Kidney epithelial cell (primary cell): ENCODE results near the gene TMEM119. TPM values are rescaled to one million over a fixed set of nuclear protein-coding genes. Genes with fewer than 3 reads are reported as not detected.
"Not testable (repeated sequence)": the region's sequence is repeated elsewhere in the genome, so short reads cannot be mapped to it uniquely, and the experiment has no call there.

ENCODE experiments used
- DNase-seq: peaks from one replicate; pipeline ENCODE4 v3.0.0-alpha.2; 2010; ENCODE audit warnings: low read depth
- H3K27me3 ChIP-seq: 2 replicates; pipeline ENCODE4 v1.6.0; 2011; ENCODE audit warnings: low read length; ENCODE audit not compliant: control insufficient read depth, insufficient read depth
- H3K36me3 ChIP-seq: 2 replicates; pipeline ENCODE4 v1.5.1; 2011; ENCODE audit warnings: low read length; ENCODE audit not compliant: control insufficient read depth, insufficient read depth
- H3K4me3 ChIP-seq: 2 replicates; pipeline ENCODE4 v1.5.1; 2011; ENCODE audit warnings: low read depth, mild to moderate bottlenecking, control low read depth, low read length
- CTCF ChIP-seq: IDR thresholded peaks from 2 replicates; pipeline ENCODE4 v1.5.1; 2011; ENCODE audit warnings: mild to moderate bottlenecking, moderate library complexity, low read length, control low read depth, inconsistent platforms; ENCODE audit not compliant: insufficient read depth, poor library complexity, severe bottlenecking
- total RNA-seq: library from RNA; depleted of rRNA; stranded (reverse); fragments of >200 nt; gene quantifications from 2 replicates; pipeline ENCODE4 v1.2.3, GENCODE V29; 2015

The TMEM119 gene
- total RNA-seq, 1 donor from 2014 or later, result not detected

DNA sequence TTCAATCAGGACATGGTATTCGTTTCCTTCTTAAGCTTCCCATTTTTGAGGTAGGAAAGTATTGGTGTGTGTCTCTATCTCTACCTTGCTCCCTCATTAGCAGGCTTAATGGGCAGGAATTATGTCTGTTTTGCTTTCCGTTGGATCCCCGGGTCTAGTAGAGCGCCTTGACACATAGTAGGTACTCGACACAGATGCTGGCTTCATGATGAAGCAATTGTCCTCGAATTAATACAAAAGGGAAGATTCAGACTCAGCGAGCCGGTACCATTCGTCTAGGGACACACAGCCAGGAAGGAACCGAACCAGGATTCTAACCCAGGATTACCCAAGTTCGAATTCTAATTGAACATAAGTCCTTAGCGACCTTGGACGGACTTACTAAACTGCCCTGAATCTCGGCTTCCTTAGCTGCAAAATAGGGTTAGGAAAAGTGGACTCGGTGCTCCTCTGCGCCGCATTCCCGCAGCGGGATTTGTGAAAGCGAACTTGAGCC, 36.0 kb downstream of the TMEM119 start:
- no peak for TF ChIP-seq CTCF
- DNase-seq, result no peak

DNA sequence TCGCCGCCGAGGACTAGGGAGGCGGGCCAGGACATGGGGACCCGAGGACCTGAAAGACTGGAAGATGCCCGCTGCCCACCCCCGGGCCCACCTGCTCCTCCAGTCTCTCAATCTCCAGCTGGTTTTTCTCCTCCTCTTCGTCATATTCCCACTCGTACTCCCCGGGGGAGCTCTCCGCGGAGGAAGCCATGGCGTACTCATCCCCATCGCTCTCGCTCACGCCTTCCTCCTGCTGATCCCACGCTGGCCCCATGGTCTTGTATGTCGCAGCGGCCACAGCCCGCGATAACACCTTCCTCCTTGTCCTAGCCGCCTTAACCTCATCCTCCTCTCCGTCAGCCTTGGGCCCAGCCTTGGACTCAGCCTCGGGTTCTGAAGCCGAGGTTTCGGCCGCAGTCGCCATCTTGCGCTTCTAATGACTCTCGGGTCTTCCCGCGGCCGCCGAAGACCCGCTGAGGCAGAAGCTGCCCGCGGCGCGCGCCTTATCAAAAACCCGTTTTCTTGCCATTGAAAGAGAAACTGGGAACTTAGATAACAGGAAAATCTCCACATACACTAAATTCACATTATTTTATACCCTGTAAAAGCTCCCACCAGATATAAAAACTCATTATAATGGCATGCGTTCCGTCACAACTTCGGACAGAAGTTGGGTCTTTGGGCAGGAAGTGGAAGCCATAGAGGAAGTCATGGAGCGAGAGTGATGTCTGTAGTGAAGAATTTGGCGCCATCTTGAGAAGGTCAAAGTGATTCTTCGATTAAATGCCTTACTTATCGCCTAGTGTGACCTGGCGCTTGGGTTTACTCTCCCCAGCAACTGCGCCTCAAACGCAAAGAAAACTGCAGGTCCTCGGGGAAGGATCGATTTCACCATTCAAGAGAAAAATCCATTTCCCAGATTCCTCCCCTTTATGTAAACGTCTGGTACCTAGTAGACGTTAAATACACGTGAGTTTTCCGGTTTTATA, 36.8 kb downstream of the TMEM119 start, which contains the start of gene SART3:
SART3 (minus strand) TSS at position 422 of the 968 bp plus-strand sequence; CDS start at position 403, 19 bp downstream.
- TF ChIP-seq CTCF, result no peak
- peaks cover 2% of the 10 kb centered on the region for H3K36me3 ChIP-seq

More for the DNA sequence above, 36.0 kb downstream of the TMEM119 start:
- H3K4me3 ChIP-seq, result peak overlapping the region; percentile 60
- H3K27me3 ChIP-seq, result no peaks in the 10 kb centered on the region
- H3K36me3 ChIP-seq, result peaks cover 2% of the 10 kb centered on the region

GRCh38 chr12:108560321-108560721, 37.6 kb downstream of the TMEM119 start:
- no peak for DNase-seq
- Histone ChIP-seq H3K36me3 (peaks cover 2% of the 10 kb centered on the region), H3K27me3 (no peaks in the 10 kb centered on the region), H3K4me3 (peak overlapping the region; percentile 60)
- TF ChIP-seq CTCF, result no peak

More for the DNA sequence above, 36.8 kb downstream of the TMEM119 start, which contains the start of gene SART3:
- peak; percentile 73 for DNase-seq
- no peaks in the 10 kb centered on the region for H3K27me3 ChIP-seq
- peak within 1 kb of the TSS; percentile 60 for H3K4me3 ChIP-seq

DNA sequence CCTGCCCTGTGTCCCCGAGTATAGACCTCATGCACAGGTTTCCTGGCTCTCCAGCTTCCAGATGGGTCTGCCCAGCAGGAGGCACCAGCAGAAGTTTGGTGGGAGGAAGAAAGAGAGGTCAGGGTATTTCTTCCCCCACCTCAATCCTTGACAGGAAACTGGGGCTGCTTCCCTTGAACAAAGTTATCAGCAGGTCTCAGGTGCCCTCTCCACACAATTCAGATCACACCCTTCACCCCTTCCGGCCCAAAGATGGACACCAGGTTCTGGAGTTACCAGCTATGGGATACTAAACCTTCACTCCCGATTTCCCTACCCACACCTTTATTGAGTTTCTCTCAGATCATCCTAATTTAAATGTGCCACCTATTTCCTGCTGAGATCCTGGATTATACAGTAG, 38.1 kb downstream of the TMEM119 start:
- Histone ChIP-seq H3K36me3 (peaks cover 2% of the 10 kb centered on the region), H3K4me3 (peak overlapping the region; percentile 60), H3K27me3 (no peaks in the 10 kb centered on the region)
- no peak for TF ChIP-seq CTCF
- DNase-seq, result no peak

DNA sequence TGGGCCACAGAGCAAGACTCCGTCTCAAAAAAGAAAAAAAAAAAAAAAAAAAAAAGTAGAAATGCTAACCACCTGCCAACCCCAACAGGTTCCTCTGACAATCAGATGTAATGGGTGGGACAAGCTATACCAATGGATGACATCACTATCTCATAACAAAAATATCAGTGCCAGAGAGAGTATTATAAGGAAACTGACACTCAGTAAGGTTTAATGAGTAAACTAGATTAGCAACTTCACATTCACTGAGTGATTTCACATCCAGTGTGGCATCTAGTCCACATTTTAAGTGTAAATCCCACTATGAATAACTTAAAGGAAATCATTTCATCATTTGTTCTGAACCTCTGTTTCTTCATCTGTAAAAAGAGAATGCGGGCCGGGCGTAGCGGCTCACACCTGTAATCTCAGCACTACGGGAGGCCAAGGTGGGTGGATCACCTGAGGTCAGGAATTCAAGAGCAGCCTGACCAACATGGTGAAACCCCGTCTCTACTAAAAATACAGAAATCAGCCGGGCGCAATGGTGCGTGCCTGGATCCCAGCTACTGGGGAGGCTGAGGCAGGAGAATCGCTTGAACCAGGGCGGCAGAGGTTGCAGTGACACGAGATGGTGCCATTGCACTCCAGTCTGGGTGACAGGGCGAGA, 38.8 kb downstream of the TMEM119 start:
- DNase-seq, result no peak
- Histone ChIP-seq H3K4me3 (no peak overlapping the region), H3K36me3 (peaks cover 2% of the 10 kb centered on the region), H3K27me3 (no peaks in the 10 kb centered on the region)
- TF ChIP-seq CTCF, result no peak

DNA sequence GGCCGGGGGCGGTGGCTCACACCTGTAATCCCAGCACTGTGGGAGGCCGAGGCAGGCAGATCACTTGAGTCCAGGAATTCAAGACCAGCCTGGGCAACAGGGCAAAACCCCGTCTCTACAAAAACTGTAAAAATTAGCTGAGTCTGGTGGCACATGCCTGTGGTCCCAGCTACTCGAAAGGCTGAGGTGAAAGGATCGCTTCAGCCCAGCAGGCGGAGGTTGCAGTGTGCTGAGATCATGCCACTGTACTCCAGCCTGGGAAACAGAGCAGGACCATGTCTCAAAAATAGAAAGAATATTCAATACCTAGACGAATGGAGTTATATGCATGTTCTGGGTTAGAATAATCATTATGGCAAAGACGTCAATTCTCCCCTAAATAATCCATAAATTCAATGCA, 42.5 kb downstream of the TMEM119 start:
- not testable (repeated sequence) for DNase-seq, H3K36me3 ChIP-seq, H3K4me3 ChIP-seq, H3K27me3 ChIP-seq
